DLD1 (cell line): ENCODE results near the gene SEMA3E.

Source experiments
- in situ Hi-C: cut with HindIII; loops from 2 replicates; pipeline ENCODE4 v1.10.0; 2017; ENCODE audit warnings: low sequenced_read_pairs

Gene SEMA3E

DNA sequence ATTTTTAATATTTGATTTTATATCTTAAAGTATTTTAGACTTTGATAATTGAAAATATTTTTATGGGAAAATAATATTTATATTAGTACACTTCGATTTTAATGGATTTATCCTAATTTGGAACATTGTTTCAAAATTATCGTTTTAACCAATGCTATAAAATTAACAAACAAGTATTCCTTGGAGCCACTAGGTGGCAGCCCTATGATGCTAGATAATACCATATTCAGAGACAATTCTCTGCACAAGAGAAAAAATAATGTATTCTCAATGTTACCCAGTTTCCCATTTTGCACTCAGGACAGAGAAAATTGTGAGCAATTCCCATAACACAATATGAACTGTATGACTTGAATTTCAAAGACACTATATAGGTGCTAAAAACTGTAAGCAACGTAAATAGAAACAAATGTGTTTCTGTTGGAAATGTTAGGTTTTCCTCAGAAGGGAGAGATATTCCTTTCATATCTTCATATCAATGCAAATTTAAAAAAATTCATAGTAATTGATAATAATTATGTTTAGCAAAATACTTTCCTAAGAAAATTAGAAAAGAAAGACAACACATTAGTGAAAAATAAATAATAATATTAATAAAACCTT lies 237.8 kb downstream of the SEMA3E start:
- in situ Hi-C loops, result loop anchor here (25.0 kb wide), 1 partner anchor 251 kb away; no protein-coding TSS in a partner anchor

DNA sequence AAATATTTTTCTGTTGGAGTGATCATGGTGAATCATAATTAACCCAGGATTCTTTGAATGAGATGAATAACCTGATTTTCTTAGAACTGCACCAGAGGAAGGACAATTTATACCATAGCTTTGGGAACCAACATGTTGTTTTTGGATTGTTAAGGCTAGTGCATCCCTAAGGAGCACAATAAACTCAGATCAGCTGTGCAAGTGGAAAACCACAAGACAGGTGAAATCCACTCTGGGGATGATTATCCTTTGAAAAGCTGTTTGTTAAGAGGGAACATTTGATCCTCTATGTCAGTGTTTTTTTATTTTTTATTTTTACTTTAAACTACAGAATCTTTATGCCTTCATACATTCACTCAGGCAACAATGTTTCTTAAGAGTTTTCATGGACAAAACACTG lies 254.2 kb downstream of the SEMA3E start:
- in situ Hi-C loops, result no loop called here

DNA sequence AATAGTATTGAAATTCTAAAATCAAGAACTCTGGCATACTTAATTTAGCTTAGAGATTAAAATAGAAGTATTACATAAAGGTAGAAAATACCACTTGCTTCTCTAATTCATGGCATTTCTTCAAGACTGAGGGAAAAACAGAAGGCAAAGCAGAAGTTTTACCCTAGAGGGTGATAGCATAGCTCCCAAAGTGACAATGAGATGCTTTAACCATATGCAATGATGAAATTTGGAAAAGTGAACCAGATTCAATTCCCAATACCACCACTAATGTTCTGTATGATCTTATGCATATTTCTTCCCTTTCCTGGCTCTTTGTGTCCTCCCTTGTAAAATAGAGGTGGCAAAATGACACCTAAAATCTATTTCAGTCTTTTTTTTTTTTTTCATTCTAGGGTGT lies 260.5 kb downstream of the SEMA3E start:
- in situ Hi-C loops, result no loop called here

DNA sequence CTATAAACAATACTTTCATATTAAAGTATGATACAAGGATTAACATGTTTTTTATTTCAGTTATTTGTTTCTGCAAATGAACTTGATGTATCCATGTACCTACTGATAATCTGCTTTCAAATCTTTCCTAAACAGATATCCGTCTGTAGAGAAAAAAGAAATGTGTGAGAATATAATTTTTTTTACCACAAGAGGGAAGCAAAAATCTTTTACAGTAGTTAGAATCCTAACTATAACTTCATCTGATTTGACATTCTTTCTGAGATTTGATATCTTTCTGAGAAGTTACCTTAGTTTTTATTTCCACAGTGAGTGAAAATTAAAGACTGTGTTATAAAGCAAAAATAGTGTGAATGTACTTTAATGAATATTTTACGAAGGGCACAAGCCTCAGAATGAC lies 282.3 kb downstream of the SEMA3E start:
- in situ Hi-C loops, result no loop called here

DNA sequence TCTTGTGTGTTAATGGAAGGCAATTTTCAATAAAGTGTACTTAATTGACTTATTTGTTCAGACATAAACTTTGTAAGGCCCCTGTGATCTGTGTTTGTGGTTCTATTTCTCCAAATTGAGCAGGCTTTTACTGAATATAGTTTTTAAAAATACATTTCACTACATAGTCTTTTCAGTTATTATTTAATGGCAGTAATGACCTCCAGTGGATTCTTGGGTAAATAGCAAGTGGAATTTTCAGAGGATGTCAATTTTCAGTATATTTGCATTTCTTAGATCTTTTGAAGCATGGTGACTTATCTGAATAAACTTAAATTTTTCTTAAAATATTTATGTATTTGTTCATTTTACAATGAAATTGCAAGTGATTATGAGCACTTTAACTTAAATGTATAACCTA lies 283.2 kb downstream of the SEMA3E start:
- in situ Hi-C loops, result no loop called here

DNA sequence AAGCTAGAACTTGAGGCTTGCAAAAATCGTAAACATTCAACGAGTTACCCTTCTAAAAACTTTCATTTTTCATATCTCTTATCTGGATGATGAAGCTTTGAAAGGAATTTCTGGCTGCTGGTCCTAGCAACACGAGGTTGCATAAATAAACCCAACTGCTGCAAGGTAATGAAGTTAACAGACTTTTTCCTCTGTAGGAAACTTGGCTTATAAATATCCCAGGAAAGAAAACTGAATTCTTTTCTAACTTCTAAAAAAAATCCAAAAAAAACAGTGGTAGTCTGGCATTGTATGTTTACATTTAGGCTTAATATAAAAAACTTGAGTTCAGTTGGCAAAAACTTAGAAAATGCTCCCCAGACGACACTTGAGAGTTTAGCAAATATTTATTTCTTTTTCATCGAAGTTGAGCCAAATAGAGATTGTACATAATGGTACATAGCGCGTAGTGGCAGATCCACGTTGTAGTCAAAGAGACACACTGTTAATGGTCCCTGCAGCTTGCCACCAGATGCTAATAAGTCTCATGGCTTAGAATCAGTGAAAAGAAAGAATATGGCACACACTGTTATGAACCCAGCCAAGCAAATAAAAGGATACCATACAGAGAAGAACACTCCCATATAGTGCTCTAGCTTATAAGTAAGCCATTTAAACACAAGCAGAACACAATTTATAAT lies 285.9 kb downstream of the SEMA3E start:
- in situ Hi-C loops, result no loop called here

DNA sequence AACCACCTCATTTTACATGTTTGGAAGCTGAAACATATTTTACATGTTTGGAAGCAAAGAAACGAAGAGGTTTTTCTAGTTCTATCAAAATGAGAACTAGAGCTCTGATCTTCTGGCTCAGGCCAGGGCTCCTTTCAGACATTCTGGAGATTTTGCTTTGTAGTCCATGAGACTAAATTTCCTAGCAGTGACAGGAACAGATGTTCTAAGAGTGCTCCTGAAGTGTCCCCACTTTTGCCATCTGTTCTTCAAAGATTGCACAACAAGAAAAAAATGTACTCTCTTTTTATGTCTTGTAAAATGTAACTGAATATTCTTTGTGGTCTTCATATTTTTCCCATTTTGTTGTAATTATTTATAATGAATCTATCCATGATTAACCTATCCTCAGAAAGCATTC lies 289.8 kb downstream of the SEMA3E start:
- in situ Hi-C loops, result no loop called here

DNA sequence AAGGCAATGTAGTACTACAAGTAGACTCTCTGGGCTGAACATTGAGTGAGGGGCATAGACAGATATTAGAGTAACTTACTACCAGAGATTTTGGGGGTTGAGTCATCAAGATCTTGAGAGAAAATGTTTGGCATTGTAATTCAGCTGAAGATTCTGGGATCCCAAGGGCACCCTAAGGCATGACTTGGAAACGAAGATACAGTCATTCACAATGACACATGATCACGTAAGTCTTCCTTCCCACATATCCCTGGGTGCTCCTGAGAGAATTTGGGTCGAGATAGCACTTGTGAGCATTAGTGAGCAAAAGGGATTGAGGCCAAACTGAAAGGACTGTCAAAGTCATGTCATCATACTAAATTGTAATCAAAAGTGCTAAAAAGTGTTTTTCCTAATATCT lies 293.8 kb downstream of the SEMA3E start:
- in situ Hi-C loops, result no loop called here

DNA sequence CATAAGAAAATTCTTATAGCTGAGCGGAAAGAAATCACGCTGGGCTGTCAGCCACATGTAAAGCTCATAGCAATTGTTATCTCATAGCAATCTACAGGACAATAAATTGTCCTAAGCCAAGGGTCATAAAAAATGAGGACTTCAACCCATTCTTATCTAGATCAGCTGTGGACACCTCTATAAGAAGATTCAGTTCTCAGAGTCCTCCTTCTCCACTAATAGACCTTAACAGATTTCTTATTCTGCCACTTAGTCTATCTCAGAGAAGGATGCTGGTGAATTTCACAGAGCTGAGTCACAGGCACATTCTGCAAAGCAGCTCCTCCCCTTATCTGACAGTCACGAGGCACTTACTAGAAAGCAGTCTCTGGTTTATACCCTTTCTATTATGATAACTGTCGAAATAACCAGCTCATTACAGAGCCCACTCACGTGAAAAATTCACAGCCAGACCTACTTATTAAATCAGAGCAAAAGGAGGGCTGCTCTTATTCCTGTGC lies 300.9 kb downstream of the SEMA3E start:
- in situ Hi-C loops, result no loop called here

DNA sequence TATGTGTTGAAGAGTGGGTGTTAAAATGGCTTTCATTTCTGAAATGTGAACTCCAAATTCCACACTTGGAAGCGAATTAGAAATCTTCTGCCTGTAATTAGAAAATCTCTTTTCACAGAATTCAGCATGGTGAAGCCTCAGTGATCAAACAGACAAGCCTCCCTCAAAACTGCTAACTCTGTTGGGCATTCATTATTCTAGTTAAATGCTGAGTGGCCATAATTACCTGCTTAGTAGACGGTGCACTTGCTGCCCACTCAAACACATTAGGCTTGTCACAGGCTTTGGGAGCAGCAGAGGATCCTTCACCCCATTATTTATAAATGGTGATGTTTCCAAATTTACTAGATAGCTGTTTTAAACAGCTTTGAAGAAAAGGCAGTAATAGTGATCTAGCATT lies 309.0 kb downstream of the SEMA3E start:
- in situ Hi-C loops, result no loop called here

DNA sequence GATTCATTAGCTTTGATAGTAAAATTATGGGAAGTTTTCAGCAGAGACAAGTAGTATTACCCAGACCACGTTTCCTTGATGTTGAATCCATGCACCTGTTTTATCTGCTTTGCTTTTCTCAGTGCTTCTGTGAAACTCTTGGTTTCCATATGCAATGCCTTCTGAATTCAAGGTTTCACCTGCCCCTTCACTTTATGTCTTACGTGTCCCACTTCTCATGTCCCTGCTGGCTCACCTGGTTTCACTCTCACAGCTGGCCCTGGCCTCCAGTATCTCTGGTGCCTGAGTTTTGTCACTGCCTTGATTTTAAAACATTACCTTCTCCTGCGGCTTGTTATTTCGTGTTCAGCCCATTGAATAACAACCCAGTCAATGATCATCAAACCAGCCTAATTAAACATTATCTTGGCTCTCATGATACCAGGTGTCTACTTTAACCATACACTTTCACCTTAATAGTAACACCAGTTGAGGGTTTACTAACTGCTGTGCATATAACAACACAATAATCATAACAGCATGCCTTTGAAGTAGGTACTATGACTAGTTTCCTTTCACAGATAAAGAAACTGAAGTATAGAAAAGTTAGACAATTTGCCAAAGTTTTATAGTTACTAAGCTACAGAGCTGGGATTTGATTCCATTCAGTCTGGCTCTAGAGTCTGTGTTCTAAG lies 310.5 kb downstream of the SEMA3E start:
- in situ Hi-C loops, result no loop called here

DNA sequence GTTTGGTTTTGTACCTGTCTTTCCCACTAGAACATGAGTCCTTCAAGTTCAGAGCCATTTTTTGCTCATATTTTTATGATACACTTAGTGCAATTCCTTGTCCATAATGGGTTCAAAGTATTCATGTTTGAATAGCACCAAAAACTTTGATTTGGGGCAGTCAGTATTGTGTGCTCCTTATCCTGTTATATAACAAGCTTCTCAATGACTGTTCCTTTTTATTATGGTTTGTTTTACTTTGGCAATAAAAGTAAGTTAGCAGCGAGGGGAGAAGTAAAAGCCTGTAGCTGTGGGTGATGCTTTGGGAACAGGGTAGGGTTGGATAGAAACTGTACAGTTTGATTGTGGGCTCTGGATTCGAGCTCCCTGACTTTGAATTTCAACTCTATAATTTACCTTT lies 311.9 kb downstream of the SEMA3E start:
- in situ Hi-C loops, result no loop called here

DNA sequence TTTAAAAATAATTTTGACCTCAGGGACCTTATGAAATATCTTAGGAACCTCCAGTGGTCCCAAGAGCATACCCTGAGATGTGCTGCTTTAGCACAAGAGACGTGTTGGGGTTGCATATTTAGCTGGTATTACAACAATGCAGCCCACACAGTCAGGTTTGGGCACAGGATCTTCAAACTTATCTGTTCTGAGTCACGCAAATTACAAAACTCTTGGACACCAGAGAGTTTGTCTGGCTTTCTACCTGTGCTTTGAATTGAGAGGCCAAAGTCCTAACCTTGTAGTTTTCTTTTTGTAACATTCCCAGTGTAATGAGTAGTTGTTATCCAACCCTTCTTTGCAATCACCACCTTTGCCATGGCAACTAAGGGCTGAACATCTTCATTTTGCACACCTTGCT lies 322.7 kb downstream of the SEMA3E start:
- in situ Hi-C loops, result no loop called here

DNA sequence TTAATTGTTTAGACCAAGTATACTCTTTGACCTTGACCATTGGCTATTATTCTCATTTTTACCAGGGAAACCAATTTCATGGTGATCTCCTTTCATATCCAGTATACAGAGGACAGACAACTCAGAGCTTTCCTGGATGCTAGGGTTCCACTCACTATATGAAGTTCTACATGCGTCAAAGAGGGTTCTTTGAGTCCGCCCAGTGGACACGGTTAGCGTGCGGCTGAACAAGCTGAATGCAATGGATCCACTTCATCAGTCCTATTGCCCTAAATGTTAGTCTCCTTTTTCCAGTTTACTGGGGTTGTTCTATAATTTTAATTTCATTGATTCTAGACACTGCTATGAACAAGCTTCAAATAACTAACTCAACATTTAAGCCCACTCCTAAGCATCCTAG lies 323.9 kb downstream of the SEMA3E start:
- in situ Hi-C loops, result no loop called here

DNA sequence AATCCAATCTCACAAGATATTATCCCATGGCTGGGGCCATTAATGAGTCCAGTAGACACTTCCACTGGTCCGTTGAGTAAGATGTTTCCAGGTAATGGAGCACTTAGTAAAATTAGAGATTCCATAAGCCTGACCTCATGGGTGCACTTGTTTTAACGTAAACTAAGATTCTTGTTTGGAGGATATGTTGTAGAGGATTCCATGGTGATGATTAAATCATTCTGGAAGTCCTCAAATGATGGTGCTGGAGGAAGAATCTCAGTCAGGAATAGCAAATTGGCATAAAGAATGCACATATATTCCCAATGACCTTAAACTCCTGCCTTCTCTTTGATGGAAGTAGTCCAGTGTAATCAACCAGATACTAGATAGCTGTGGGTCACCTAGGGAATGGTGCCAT lies 324.3 kb downstream of the SEMA3E start:
- in situ Hi-C loops, result no loop called here

DNA sequence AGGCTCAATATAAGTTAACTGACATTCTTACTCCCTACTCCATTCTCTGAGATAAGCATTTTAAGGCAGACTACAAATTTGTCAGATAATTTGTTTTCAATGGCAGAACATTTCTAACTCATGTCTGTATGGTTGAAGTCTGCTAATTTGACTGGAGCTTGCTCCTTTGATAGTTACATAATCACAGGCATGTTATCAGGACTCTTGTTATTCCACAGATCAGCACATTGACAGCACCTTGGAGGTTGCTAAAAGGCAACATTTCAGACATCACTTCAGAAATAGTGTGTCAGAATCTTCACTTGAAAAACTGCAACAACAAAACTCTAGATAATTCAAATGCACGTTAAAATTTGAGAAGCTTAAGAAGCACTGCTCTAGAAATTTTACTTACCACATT lies 327.9 kb downstream of the SEMA3E start:
- in situ Hi-C loops, result no loop called here

DNA sequence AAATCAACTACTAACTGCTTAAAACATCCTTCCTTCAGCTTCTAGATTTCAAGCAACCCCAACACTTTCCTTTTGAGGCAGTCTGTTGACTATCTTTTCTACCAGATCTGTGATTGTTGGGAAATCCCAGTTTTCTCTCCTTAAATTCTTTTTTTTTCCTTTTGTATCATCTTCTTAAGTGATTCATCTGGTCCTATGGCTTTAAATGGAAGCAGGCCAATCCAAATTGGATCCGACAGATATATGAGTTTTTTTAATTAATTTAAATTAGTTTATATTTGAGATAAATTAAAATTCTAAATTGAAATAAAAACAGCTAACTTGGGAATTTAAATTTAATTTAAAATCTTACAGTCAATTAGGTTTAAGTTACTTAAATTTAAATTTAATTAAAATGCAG lies 335.0 kb downstream of the SEMA3E start:
- in situ Hi-C loops, result no loop called here
